GM12865 (cell line): Measurements from ENCODE around the gene GDF15.
A peak's percentile ranks its signal among the peaks of the same experiment; 100 is the strongest.
"Not testable (repeated sequence)": the region's sequence is repeated elsewhere in the genome, so short reads cannot be mapped to it uniquely, and the experiment has no call there.

Source experiments
- DNase-seq: peaks from one replicate; pipeline ENCODE4 v3.0.0; 2010; ENCODE audit warnings: low read depth
- H3K4me3 ChIP-seq: 2 replicates; pipeline ENCODE4 v1.5.1; 2011; ENCODE audit warnings: mild to moderate bottlenecking, low read depth, low read length, control low read depth
- CTCF ChIP-seq: IDR thresholded peaks from 2 replicates; pipeline ENCODE4 v1.5.1; 2011; ENCODE audit warnings: low read length, control low read depth, low read depth, inconsistent platforms; ENCODE audit not compliant: insufficient read depth; ENCODE audit errors: missing control alignments

GDF15 gene

DNA sequence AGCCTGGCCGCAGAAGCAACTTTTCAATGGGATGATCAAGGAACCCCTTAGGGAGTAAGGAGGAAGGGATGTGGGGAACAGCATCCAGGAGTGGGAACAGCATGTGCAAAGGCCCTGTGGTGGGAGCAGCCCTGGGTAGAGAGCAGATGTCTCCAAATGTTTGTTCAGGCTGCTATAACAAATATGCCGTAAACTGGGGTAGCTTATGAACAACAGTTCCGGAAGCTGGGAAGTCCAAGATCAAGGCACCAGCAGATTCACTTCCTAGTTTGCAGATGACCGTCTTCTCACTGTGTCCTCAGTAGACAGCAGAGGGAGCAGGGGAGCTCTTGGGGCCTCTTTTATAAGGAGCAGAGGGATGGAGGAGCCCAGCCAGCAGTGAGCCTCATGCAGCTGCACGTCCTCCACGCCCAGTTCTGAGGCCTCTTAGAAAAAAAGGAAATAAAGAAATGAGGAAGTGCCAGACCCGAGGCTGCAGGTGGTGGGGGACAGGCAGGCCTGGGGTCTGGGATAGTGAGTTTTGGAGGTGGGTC lies 15.7 kb downstream of the GDF15 start:
- peak; percentile 31 for TF ChIP-seq CTCF
- DNase-seq, result peak; percentile 81
- no peak overlapping the region for H3K4me3 ChIP-seq

GRCh38 chr19:18402455-18403248 lies 16.7 kb downstream of the GDF15 start:
- not testable (repeated sequence) for DNase-seq, H3K4me3 ChIP-seq

DNA sequence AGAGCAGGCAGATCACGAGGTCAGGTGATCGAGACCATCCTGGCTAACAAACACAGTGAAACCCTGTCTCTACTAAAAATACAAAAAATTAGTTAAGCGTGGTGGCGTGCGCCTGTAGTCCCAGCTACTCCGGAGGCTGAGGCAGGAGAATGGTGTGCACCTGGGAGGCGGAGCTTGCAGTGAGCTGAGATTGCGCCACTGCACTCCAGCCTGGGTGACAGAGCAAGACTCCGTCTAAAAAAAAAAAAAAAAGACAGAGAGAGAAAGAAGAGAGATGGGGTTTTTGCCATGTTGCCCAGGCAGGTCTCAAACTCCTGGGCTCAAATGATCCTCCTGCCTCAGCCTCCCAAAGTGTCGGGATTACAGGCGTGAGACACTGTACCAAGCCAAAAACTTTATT lies 19.8 kb downstream of the GDF15 start:
- not testable (repeated sequence) for H3K4me3 ChIP-seq, DNase-seq

- TF ChIP-seq CTCF, result no peak
- H3K4me3 ChIP-seq, result no peak overlapping the region
- no peak for DNase-seq
Measured at GRCh38 chr19:18406749-18407148, 20.8 kb downstream of the GDF15 start.

GRCh38 chr19:18408053-18408476 lies 22.1 kb downstream of the GDF15 start:
- H3K4me3 ChIP-seq, result no peak overlapping the region
- peak; percentile 90 for DNase-seq
- peak; percentile 62 for TF ChIP-seq CTCF

DNA sequence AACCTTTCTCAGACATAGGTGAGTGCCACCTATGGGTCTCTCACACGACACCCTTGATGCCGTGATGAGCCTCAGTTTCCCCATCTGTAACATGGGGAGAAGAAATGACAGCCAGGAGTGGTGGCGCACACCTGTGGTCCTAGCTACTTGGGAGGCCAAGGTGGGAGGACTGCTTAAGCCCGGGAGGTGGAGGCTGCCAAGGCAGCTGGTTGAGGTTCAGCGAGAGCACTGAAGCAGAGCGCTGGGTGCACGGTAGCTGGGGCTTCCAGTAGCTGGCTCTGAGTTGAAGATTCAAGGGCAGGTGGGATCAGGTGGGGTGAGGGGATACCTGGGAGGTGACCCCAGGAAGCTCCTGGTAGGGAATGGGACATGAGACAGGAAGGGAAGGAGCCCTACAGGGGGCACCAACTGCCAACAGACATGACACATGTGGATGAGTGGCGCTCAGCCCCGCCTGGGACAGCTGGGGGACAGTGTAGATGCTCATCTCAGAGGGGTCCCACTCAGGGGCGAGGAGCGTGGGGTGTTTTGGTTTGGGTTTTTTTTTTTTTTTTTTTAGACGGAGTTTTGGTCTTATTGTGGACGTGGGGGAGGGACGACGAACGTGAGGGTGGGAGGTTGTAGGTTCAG lies 26.8 kb downstream of the GDF15 start:
- TF ChIP-seq CTCF, result no peak
- DNase-seq, result no peak
- no peak overlapping the region for H3K4me3 ChIP-seq

- no peak overlapping the region for H3K4me3 ChIP-seq
- peak; percentile 66 for DNase-seq
- TF ChIP-seq CTCF, result no peak
Measured at GRCh38 chr19:18414504-18415177, 28.7 kb downstream of the GDF15 start.
